NT2/D1 (cell line): Measurements from ENCODE around the gene SLC38A7.

Experiments used
- YY1 ChIP-seq: IDR thresholded peaks from 2 replicates; pipeline ENCODE4 v1.6.1; 2011; ENCODE audit not compliant: insufficient read length, insufficient read depth
- ZNF274 ChIP-seq: IDR thresholded peaks from 2 replicates; pipeline ENCODE4 v1.6.1; 2011; ENCODE audit warnings: mild to moderate bottlenecking, low read depth, low read length

- no peak for TF ChIP-seq YY1
- TF ChIP-seq ZNF274 = no peak
Measured at GRCh38 chr16:58656899-58657298, 27.7 kb downstream of the SLC38A7 start.
